Esophagus (tissue), 2 donors: ENCODE data around the gene LRIG1. TPM values are rescaled to one million over a fixed set of nuclear protein-coding genes. Genes with fewer than 3 reads are reported as not detected.

ENCODE experiments used
- H3K27ac ChIP-seq, 2 donors: one replicate each; pipeline ENCODE4 v1.5.1; 2013; ENCODE audit warnings: low read depth in 2 of 2, mild to moderate bottlenecking in 2 of 2, inconsistent platforms in 1 of 2, low read length in 1 of 2, moderate library complexity in 1 of 2
- H3K27me3 ChIP-seq, 2 donors: one replicate each; pipeline ENCODE4 v1.6.1; 2013; ENCODE audit warnings: low read length in 2 of 2, control low read depth in 1 of 2, mild to moderate bottlenecking in 1 of 2; ENCODE audit not compliant: insufficient read depth in 2 of 2, control insufficient read depth in 1 of 2
- H3K36me3 ChIP-seq, 2 donors: one replicate each; pipeline ENCODE4 v1.6.1; 2013; ENCODE audit warnings: low read length in 1 of 2; ENCODE audit not compliant: control insufficient read depth in 2 of 2, insufficient read depth in 2 of 2
- H3K4me1 ChIP-seq, 2 donors: one replicate each; pipeline ENCODE4 v1.6.1; 2013; ENCODE audit warnings: low read length in 1 of 2; ENCODE audit not compliant: control insufficient read depth in 2 of 2, insufficient read depth in 2 of 2
- H3K4me3 ChIP-seq, 2 donors: one replicate each; pipeline ENCODE4 v1.5.1; 2013; ENCODE audit warnings: low read length in 2 of 2, mild to moderate bottlenecking in 2 of 2, low read depth in 1 of 2, moderate library complexity in 1 of 2
- H3K9me3 ChIP-seq, 2 donors: one replicate each; pipeline ENCODE4 v1.6.1; 2013; ENCODE audit warnings: mild to moderate bottlenecking in 2 of 2, low read depth in 1 of 2, low read length in 1 of 2, moderate library complexity in 1 of 2; ENCODE audit not compliant: control insufficient read depth in 2 of 2, insufficient read depth in 1 of 2
- WGBS, 2 donors: extraction: QIAGEN DNeasy Blood & Tissue Kit; methylation state at CpG; one replicate each; pipeline ENCODE4 v1.1.7; 2013; 5-methylcytosine and 5-hydroxymethylcytosine counted together
- polyA plus RNA-seq, 2 donors: library from polyadenylated mRNA; stranded (reverse); fragments of 200-250 nt; gene quantifications; one replicate each; pipeline ENCODE4 v1.2.3, GENCODE V29; 2013
- donor health status: healthy with polysubstance abuse.
- donor health status: Bipolar disorder and iron deficiency.

The LRIG1 gene
- polyA plus RNA-seq, 2 donors, result 6.2 to 11.0 TPM

GRCh38 chr3:66466606-66467270 is 34.1 kb downstream of the LRIG1 start:
- 78 to 85% methylated on average over 11 of the region's 11 CpGs for WGBS, 2 donors
- no peaks in the 10 kb centered on the region for H3K36me3 ChIP-seq
- H3K4me3 ChIP-seq, result no peak overlapping the region
- peaks cover 0 to 6% of the 10 kb centered on the region in 2 donors for H3K4me1 ChIP-seq
- no peaks in the 10 kb centered on the region for H3K9me3 ChIP-seq
- H3K27me3 ChIP-seq, result no peaks in the 10 kb centered on the region
- no peak overlapping the region for H3K27ac ChIP-seq

GRCh38 chr3:66465587-66465986 is 35.2 kb downstream of the LRIG1 start:
- no peaks in the 10 kb centered on the region for H3K9me3 ChIP-seq
- WGBS, 2 donors, result 92 to 96% methylated on average over 4 of the region's 4 CpGs
- H3K27ac ChIP-seq, result no peak overlapping the region
- H3K36me3 ChIP-seq, result no peaks in the 10 kb centered on the region
- peaks cover 0 to 4% of the 10 kb centered on the region in 2 donors for H3K4me1 ChIP-seq
- no peaks in the 10 kb centered on the region for H3K27me3 ChIP-seq
- no peak overlapping the region for H3K4me3 ChIP-seq

GRCh38 chr3:66465034-66465433 is 35.8 kb downstream of the LRIG1 start:
- no peak overlapping the region for H3K4me3 ChIP-seq
- H3K9me3 ChIP-seq, result peaks cover 0 to 2% of the 10 kb centered on the region in 2 donors
- H3K27ac ChIP-seq, result no peak overlapping the region
- H3K36me3 ChIP-seq, result no peaks in the 10 kb centered on the region
- 81 to 92% methylated on average over 2 to 3 of the region's 3 CpGs for WGBS, 2 donors
- no peaks in the 10 kb centered on the region for H3K27me3 ChIP-seq
- peaks cover 0 to 4% of the 10 kb centered on the region in 2 donors for H3K4me1 ChIP-seq

GRCh38 chr3:66464512-66464894 is 36.3 kb downstream of the LRIG1 start:
- H3K4me1 ChIP-seq, result peaks cover 0 to 4% of the 10 kb centered on the region in 2 donors
- no peak overlapping the region for H3K27ac ChIP-seq
- H3K36me3 ChIP-seq, result no peaks in the 10 kb centered on the region
- 54 to 65% methylated on average over 3 of the region's 3 CpGs for WGBS, 2 donors
- H3K9me3 ChIP-seq, result peaks cover 0 to 2% of the 10 kb centered on the region in 2 donors
- no peaks in the 10 kb centered on the region for H3K27me3 ChIP-seq
- H3K4me3 ChIP-seq, result no peak overlapping the region

- Histone ChIP-seq H3K9me3 (peaks cover 0 to 2% of the 10 kb centered on the region in 2 donors), H3K27ac (no peak overlapping the region), H3K36me3 (no peaks in the 10 kb centered on the region), H3K27me3 (no peaks in the 10 kb centered on the region), H3K4me3 (no peak overlapping the region), H3K4me1 (peaks cover 0 to 4% of the 10 kb centered on the region in 2 donors)
- WGBS, 2 donors, result 52 to 54% methylated on average over 9 of the region's 9 CpGs
These were observed 36.9 kb downstream of the LRIG1 start for GRCh38 chr3:66463730-66464511.

- WGBS, 2 donors, result 71 to 83% methylated on average over 7 of the region's 7 CpGs
- Histone ChIP-seq H3K27ac (no peak overlapping the region), H3K27me3 (no peaks in the 10 kb centered on the region), H3K9me3 (peaks cover 0 to 2% of the 10 kb centered on the region in 2 donors), H3K36me3 (no peaks in the 10 kb centered on the region), H3K4me1 (peaks cover 0 to 2% of the 10 kb centered on the region in 2 donors), H3K4me3 (no peak overlapping the region)
These were observed 37.7 kb downstream of the LRIG1 start for GRCh38 chr3:66463054-66463631.

- H3K4me3 ChIP-seq, result no peak overlapping the region
- no peaks in the 10 kb centered on the region for H3K27me3 ChIP-seq
- no peak overlapping the region for H3K27ac ChIP-seq
- H3K9me3 ChIP-seq, result peaks cover 0 to 2% of the 10 kb centered on the region in 2 donors
- H3K4me1 ChIP-seq, result peaks cover 4 to 5% of the 10 kb centered on the region in 2 donors
- 72 to 74% methylated on average over 4 of the region's 4 CpGs for WGBS, 2 donors
- no peaks in the 10 kb centered on the region for H3K36me3 ChIP-seq
These were observed 43.6 kb downstream of the LRIG1 start for GRCh38 chr3:66457252-66457651.

- H3K4me1 ChIP-seq, result peaks cover 2 to 5% of the 10 kb centered on the region in 2 donors
- no peak overlapping the region for H3K4me3 ChIP-seq
- WGBS, 2 donors, result 71 to 79% methylated on average over 10 of the region's 10 CpGs
- no peak overlapping the region for H3K27ac ChIP-seq
- no peaks in the 10 kb centered on the region for H3K36me3 ChIP-seq
- peaks cover 0 to 2% of the 10 kb centered on the region in 2 donors for H3K9me3 ChIP-seq
- H3K27me3 ChIP-seq, result no peaks in the 10 kb centered on the region
These were observed 44.1 kb downstream of the LRIG1 start for GRCh38 chr3:66456711-66457173.

GRCh38 chr3:66454464-66454859 is 46.4 kb downstream of the LRIG1 start:
- WGBS, 2 donors, result 73 to 81% methylated on average over 8 of the region's 8 CpGs
- Histone ChIP-seq H3K36me3 (no peaks in the 10 kb centered on the region), H3K27me3 (no peaks in the 10 kb centered on the region), H3K4me3 (no peak overlapping the region), H3K4me1 (peaks cover 5% of the 10 kb centered on the region in 2 donors), H3K27ac (no peak overlapping the region), H3K9me3 (no peaks in the 10 kb centered on the region)
